GM23338 (cell line): ENCODE measurements around the gene THSD4. TPM values are rescaled to one million over a fixed set of nuclear protein-coding genes. Genes with fewer than 3 reads are reported as not detected.

Source experiments
- ATAC-seq: fragments of 200-7000 bp; cut with Tn5 transposase; 3 replicates; pipeline ENCODE4 v1.9.1; 2020
- DNase-seq: peaks from one replicate; pipeline ENCODE4 v3.0.0-alpha.2; 2015; ENCODE audit warnings: low spot score
- H2AFZ ChIP-seq: fragments of 200-600 bp; sonication (generic); 2 replicates; pipeline ENCODE4 v1.8.0; 2016; ENCODE audit warnings: antibody characterized with exemption, mild to moderate bottlenecking, moderate library complexity
- H3F3A ChIP-seq: fragments of 200-600 bp; sonication (generic); replicated peaks from 2 replicates; pipeline ENCODE4 v1.8.0; 2017; ENCODE audit warnings: antibody characterized with exemption, mixed run types, low read depth
- H3K27ac ChIP-seq: fragments of 200-600 bp; sonication (generic); 2 replicates; pipeline ENCODE4 v1.6.1; 2016; ENCODE audit warnings: low read depth
- H3K27me3 ChIP-seq: fragments of 200-600 bp; sonication (generic); 2 replicates; pipeline ENCODE4 v1.8.0; 2016; ENCODE audit warnings: mild to moderate bottlenecking, mixed run types, moderate library complexity; ENCODE audit not compliant: insufficient read depth
- H3K36me3 ChIP-seq: fragments of 200-600 bp; sonication (generic); 2 replicates; pipeline ENCODE4 v1.8.0; 2016; ENCODE audit warnings: mild to moderate bottlenecking; ENCODE audit not compliant: insufficient read depth
- H3K4me1 ChIP-seq: fragments of 200-600 bp; sonication (generic); 2 replicates; pipeline ENCODE4 v1.8.0; 2016; ENCODE audit warnings: mild to moderate bottlenecking, moderate library complexity; ENCODE audit not compliant: insufficient read depth
- H3K4me2 ChIP-seq: fragments of 200-600 bp; sonication (generic); 2 replicates; pipeline ENCODE4 v1.7.1; 2017; ENCODE audit warnings: mixed run types
- H3K4me3 ChIP-seq: fragments of 200-600 bp; sonication (generic); 2 replicates; pipeline ENCODE4 v1.6.1; 2016; ENCODE audit warnings: mixed run types
- H3K79me2 ChIP-seq: fragments of 200-600 bp; sonication (generic); replicated peaks from 2 replicates; pipeline ENCODE4 v1.8.0; 2017; ENCODE audit warnings: mild to moderate bottlenecking; ENCODE audit not compliant: insufficient read depth
- H3K9me2 ChIP-seq: fragments of 200-600 bp; sonication (generic); 2 replicates; pipeline ENCODE4 v1.8.0; 2017; ENCODE audit not compliant: insufficient read depth
- H4K20me1 ChIP-seq: fragments of 200-600 bp; sonication (generic); replicated peaks from 2 replicates; pipeline ENCODE4 v1.8.0; 2017; ENCODE audit warnings: mild to moderate bottlenecking; ENCODE audit not compliant: insufficient read depth
- H3K27ac Mint-ChIP-seq: 2 replicates; pipeline ENCODE4 v1.8.0; 2020; ENCODE audit warnings: inconsistent platforms, mild to moderate bottlenecking, moderate library complexity, mixed read lengths
- H3K27me3 Mint-ChIP-seq: 3 replicates; pipeline ENCODE4 v1.8.0; 2022; ENCODE audit warnings: low read depth, mild to moderate bottlenecking, moderate library complexity, mixed read lengths, inconsistent platforms; ENCODE audit not compliant: insufficient read depth, poor library complexity
- H3K36me3 Mint-ChIP-seq: 3 replicates; pipeline ENCODE4 v1.8.0; 2021; ENCODE audit warnings: low read depth, mild to moderate bottlenecking, inconsistent platforms, moderate library complexity, mixed read lengths
- H3K4me1 Mint-ChIP-seq: 3 replicates; pipeline ENCODE4 v1.8.0; 2020; ENCODE audit warnings: mild to moderate bottlenecking, inconsistent platforms, mixed read lengths
- H3K4me3 Mint-ChIP-seq: 3 replicates; pipeline ENCODE4 v1.8.0; 2021; ENCODE audit warnings: moderate library complexity, mild to moderate bottlenecking, inconsistent platforms, mixed read lengths
- H3K9me3 Mint-ChIP-seq: 3 replicates; pipeline ENCODE4 v1.8.0; 2020; ENCODE audit warnings: moderate library complexity, mild to moderate bottlenecking, inconsistent platforms, mixed read lengths
- CTCF ChIP-seq, 2 experiments: fragments of 200-600 bp in 1 of 2; sonication (generic) in 1 of 2; conservative IDR thresholded peaks; 2 replicates each; pipeline versions ENCODE4 v1.5.1 to v1.6.1; 2016 to 2017; ENCODE audit warnings: antibody characterized with exemption in 2 of 2, low read depth in 2 of 2, mild to moderate bottlenecking in 2 of 2, moderate library complexity in 1 of 2
- ETS1 ChIP-seq: IDR thresholded peaks from 2 replicates; pipeline ENCODE4 v1.6.1; 2016; ENCODE audit warnings: antibody characterized with exemption
- EZH2 ChIP-seq: fragments of 200-600 bp; sonication (generic); IDR thresholded peaks from one replicate; pipeline ENCODE4 v1.8.0; 2017; ENCODE audit warnings: antibody characterized with exemption, mild to moderate bottlenecking, low read depth; ENCODE audit not compliant: unreplicated experiment
- EZH2phosphoT487 ChIP-seq: fragments of 200-600 bp; sonication (generic); IDR thresholded peaks from one replicate; pipeline ENCODE4 v1.8.1; 2018; ENCODE audit warnings: antibody characterized with exemption; ENCODE audit not compliant: unreplicated experiment
- NANOG ChIP-seq: IDR thresholded peaks from 2 replicates; pipeline ENCODE4 v1.6.1; 2016; ENCODE audit warnings: antibody characterized with exemption, borderline replicate concordance
- STAT1 ChIP-seq: IDR thresholded peaks from one replicate; pipeline ENCODE4 v1.6.1; 2016; ENCODE audit warnings: antibody characterized with exemption; ENCODE audit not compliant: unreplicated experiment
- ZNF114 ChIP-seq: fragments of 250-450 bp; sonication (Bioruptor Pico); IDR thresholded peaks from 2 replicates; pipeline ENCODE4 v1.5.0; 2020; ENCODE audit warnings: mild to moderate bottlenecking, moderate library complexity
- ZNF331 ChIP-seq: fragments of 250-450 bp; sonication (Bioruptor Pico); IDR thresholded peaks from 2 replicates; pipeline ENCODE4 v1.5.0; 2020; ENCODE audit warnings: low read depth, mild to moderate bottlenecking, moderate library complexity
- ZNF462 ChIP-seq: fragments of 250-450 bp; sonication (Bioruptor Pico); IDR thresholded peaks from 2 replicates; pipeline ENCODE4 v1.5.0; 2020; ENCODE audit warnings: mild to moderate bottlenecking, moderate library complexity
- polyA plus RNA-seq: library from polyadenylated mRNA; unstranded; fragments of >200 nt; fragmentation: Nextera tagmentation; extraction: Ambion mirVana; gene quantifications from 2 replicates; pipeline ENCODE4 v1.2.1, GENCODE V29; 2016
- total RNA-seq: library from RNA; depleted of rRNA; stranded (reverse); fragments of >200 nt; shearing (Covaris generic); gene quantifications from 2 replicates; pipeline ENCODE4 v1.2.3, GENCODE V29; 2014

THSD4 gene
- total and polyA plus RNA-seq, 2 experiments from 2014 or later, result 2.0 to 7.4 TPM

GRCh38 chr15:71746719-71747118 is 631.4 kb downstream of the THSD4 start (continued):
- no peak for TF ChIP-seq ETS1
- no peak for TF ChIP-seq STAT1
- TF ChIP-seq ZNF462 (CRISPR knock-in tag), result no peak
- TF ChIP-seq ZNF331, result no peak
- TF ChIP-seq EZH2phosphoT487, result no peak
- no peak for TF ChIP-seq EZH2

GRCh38 chr15:71747128-71748083 is 632.1 kb downstream of the THSD4 start:
- Mint-ChIP-seq H3K36me3 (no peaks in the 10 kb centered on the region), H3K4me1 (no peaks in the 10 kb centered on the region), H3K9me3 (no peaks in the 10 kb centered on the region), H3K4me3 (no peak overlapping the region), H3K27me3 (peaks cover 7% of the 10 kb centered on the region), H3K27ac (no peak overlapping the region; the same call in 1 of the 2 replicates)
- ATAC-seq (no peak), DNase-seq (no peak)
- H3K27ac ChIP-seq, result no peak overlapping the region
- no peaks in the 10 kb centered on the region for H3F3A ChIP-seq
- H3K9me2 ChIP-seq, result no peaks in the 10 kb centered on the region
- no peaks in the 10 kb centered on the region for H3K79me2 ChIP-seq
- no peak overlapping the region for H2AFZ ChIP-seq
- H4K20me1 ChIP-seq, result no peaks in the 10 kb centered on the region
- no peaks in the 10 kb centered on the region for H3K27me3 ChIP-seq
- H3K4me2 ChIP-seq, result no peak overlapping the region
- no peaks in the 10 kb centered on the region for H3K4me1 ChIP-seq
- H3K4me3 ChIP-seq, result no peak overlapping the region
- H3K36me3 ChIP-seq, result no peaks in the 10 kb centered on the region
- TF ChIP-seq ZNF114, result no peak
- no peak for TF ChIP-seq ZNF331
- TF ChIP-seq EZH2phosphoT487, result no peak
- no peak for TF ChIP-seq CTCF (conservative IDR thresholded peaks at IDR 0.05; ENCODE audit: low read depth in 2 of 2)
- TF ChIP-seq NANOG, result no peak
- TF ChIP-seq ETS1, result no peak
